GM12891 (cell line): Measurements from ENCODE around the gene SLC30A3.

Experiments used
- DNase-seq: peaks from one replicate; pipeline ENCODE4 v3.0.0; 2011; ENCODE audit warnings: low spot score; ENCODE audit not compliant: insufficient read length
- FAIRE-seq: peaks from 2 replicates; lab custom pipeline; 2011; peaks lifted over from hg19 to GRCh38; lab: Jason Lieb, UNC
- PAX5 ChIP-seq: IDR thresholded peaks from 2 replicates; pipeline ENCODE4 v1.6.1; 2011; ENCODE audit warnings: low read length, moderate library complexity, mild to moderate bottlenecking; ENCODE audit not compliant: insufficient read depth, severe bottlenecking
- POLR2A ChIP-seq: IDR thresholded peaks from 2 replicates; pipeline ENCODE4 v1.6.1; 2011; ENCODE audit warnings: low read depth, low read length, control low read depth
- POLR2AphosphoS5 ChIP-seq: IDR thresholded peaks from 2 replicates; pipeline ENCODE4 v1.6.1; 2011; ENCODE audit warnings: low read depth, low read length, control low read depth
- POU2F2 ChIP-seq: IDR thresholded peaks from 2 replicates; pipeline ENCODE4 v1.6.1; 2011; ENCODE audit warnings: low read depth, mild to moderate bottlenecking, control low read depth, low read length, moderate library complexity
- SPI1 ChIP-seq: IDR thresholded peaks from 2 replicates; pipeline ENCODE4 v1.6.1; 2011; ENCODE audit warnings: low read depth, low read length, control low read depth
- TAF1 ChIP-seq: IDR thresholded peaks from 2 replicates; pipeline ENCODE4 v1.6.1; 2011; ENCODE audit warnings: low read depth, low read length, control low read depth

The SLC30A3 gene

GRCh38 chr2:27249159-27249890 lies 13.5 kb downstream of the SLC30A3 start:
- TF ChIP-seq POLR2A (no peak), POLR2AphosphoS5 (no peak), PAX5 (no peak), POU2F2 (no peak), TAF1 (no peak)
- FAIRE-seq (no peak), DNase-seq (no peak)

- TF ChIP-seq TAF1 = no peak
- no peak for TF ChIP-seq POU2F2
- FAIRE-seq (no peak), DNase-seq (no peak)
Observed at GRCh38 chr2:27247893-27248292, 15.0 kb downstream of the SLC30A3 start.

- no peak for FAIRE-seq
- DNase-seq = no peak
- TF ChIP-seq SPI1 (no peak), POLR2AphosphoS5 (no peak; the same call in 1 of the 2 replicates), POLR2A (no peak), TAF1 (no peak), PAX5 (no peak), POU2F2 (no peak)
Observed at GRCh38 chr2:27245626-27246025, 17.2 kb downstream of the SLC30A3 start.

- no peak for TF ChIP-seq POU2F2
- TF ChIP-seq POLR2A = no peak
- no peak for TF ChIP-seq PAX5
- TF ChIP-seq TAF1 = no peak
- 0 out of 2 replicates have a peak, but pooled peaks have one; percentile 1 for TF ChIP-seq POLR2AphosphoS5
- TF ChIP-seq SPI1 = no peak
- DNase-seq (no peak), FAIRE-seq (no peak)
Observed at GRCh38 chr2:27245116-27245515, 17.7 kb downstream of the SLC30A3 start.

- DNase-seq (no peak), FAIRE-seq (no peak)
- TF ChIP-seq POLR2AphosphoS5 = no peak
- no peak for TF ChIP-seq TAF1
- TF ChIP-seq POLR2A = no peak
- no peak for TF ChIP-seq PAX5
- no peak for TF ChIP-seq SPI1
- TF ChIP-seq POU2F2 = no peak
Observed at GRCh38 chr2:27243391-27244130, 19.3 kb downstream of the SLC30A3 start.

- no peak for FAIRE-seq
- DNase-seq = no peak
- TF ChIP-seq POLR2A (no peak), POU2F2 (no peak), POLR2AphosphoS5 (no peak), SPI1 (no peak), TAF1 (no peak), PAX5 (no peak)
Observed at GRCh38 chr2:27242614-27242951, 20.3 kb downstream of the SLC30A3 start.

GRCh38 chr2:27241761-27242613 lies 20.9 kb downstream of the SLC30A3 start:
- DNase-seq (no peak), FAIRE-seq (no peak)
- no peak for TF ChIP-seq PAX5
- no peak for TF ChIP-seq POLR2A
- TF ChIP-seq TAF1 = no peak
- TF ChIP-seq SPI1 = no peak
- no peak for TF ChIP-seq POLR2AphosphoS5
- no peak for TF ChIP-seq POU2F2

GRCh38 chr2:27240406-27240805 lies 22.4 kb downstream of the SLC30A3 start:
- DNase-seq (no peak), FAIRE-seq (no peak)
- TF ChIP-seq SPI1 (no peak), POLR2AphosphoS5 (no peak), TAF1 (no peak), POU2F2 (no peak), PAX5 (no peak)

- FAIRE-seq (no peak), DNase-seq (no peak)
- TF ChIP-seq POU2F2 (no peak), POLR2A (no peak), SPI1 (no peak), POLR2AphosphoS5 (no peak), PAX5 (no peak), TAF1 (no peak)
Observed at GRCh38 chr2:27238976-27239375, 23.9 kb downstream of the SLC30A3 start.
